NCI-H82 (cell line): ENCODE data around the gene NDUFA11.

Experiments
- DNase-seq: peaks from one replicate; lab custom pipeline; 2025; lab: John Stamatoyannopoulos, UW

NDUFA11 gene

DNA sequence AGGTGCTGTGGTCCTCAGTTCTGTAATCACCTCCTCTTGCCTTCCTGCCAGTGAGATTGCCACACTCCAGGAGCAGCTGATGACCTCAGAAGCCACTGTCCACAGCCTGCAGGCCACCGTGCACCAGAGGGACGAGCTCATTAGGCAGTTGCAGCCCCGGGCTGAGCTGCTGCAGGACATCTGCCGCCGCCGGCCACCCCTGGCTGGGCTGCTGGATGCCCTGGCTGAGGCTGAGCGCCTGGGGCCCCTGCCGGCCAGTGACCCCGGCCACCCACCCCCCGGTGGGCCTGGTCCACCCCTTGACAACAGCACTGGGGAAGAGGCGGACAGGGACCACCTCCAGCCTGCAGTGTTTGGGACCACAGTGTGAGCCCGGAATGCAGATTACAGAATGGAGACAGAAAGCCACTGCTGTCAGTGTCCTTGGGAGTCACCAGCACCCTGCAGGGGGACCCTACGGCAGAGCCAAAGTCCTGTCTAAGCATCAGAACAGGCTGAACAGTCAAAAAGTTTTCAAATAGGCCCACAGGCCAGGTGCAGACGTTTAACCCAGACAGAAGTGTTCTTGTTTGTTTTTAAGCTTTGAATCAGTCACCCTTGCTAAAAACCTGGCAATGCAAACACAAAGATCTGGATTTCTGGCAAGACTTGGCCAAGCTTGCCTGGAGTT, 5.3 kb upstream of the NDUFA11 start:
- DNase-seq: no peak

DNA sequence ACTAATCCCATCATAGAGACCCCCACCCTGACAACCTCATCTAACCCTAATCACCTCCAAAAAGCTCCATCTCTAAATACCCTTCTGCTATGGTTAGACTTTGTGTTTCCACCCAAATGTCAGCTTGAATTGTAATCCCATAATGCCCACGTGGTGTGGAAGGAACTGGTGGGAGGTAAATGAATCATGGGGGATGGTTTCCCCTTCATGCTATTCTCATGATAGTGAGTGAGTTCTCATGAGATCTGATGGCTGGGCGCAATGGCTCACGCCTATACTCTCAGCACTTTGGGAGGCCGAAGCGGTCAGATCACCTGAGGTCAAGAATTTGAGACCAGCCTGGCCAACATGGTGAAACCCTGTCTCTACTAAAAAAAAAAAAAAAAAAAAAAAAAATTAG, 3.7 kb upstream of the NDUFA11 start:
- peak; percentile 70 for DNase-seq

DNA sequence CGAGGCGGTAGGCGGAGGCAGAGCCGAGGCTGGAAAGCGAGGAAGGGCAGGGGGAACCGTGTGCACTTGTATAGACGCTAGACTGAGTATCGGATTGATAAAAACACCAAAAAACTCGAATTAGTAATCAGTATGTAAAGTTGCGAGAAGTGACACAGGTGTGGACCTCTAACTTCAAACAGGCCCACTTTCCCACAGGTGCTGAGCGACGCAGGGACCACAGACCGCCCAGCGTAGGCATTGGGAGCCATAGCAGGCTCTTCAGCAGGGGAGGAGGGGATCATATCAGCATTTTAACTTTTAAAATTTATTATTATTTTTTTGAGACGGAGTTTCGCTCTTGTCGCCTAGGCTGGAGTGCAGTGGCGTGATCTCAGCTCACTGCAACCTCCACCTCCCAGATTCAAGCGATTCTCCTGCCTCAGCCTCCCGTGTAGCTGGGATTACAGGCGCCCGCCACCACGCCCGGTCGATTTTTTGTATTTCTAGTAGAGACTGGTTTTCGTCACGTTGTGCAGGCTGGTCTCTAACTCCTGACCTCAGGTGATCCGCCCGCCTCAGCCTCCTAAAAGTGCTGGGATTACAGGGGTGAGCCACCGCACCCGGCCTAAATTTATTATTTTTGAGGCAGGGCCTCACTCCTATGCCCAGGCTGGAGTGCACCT, 1.7 kb upstream of the NDUFA11 start:
- no peak for DNase-seq

DNA sequence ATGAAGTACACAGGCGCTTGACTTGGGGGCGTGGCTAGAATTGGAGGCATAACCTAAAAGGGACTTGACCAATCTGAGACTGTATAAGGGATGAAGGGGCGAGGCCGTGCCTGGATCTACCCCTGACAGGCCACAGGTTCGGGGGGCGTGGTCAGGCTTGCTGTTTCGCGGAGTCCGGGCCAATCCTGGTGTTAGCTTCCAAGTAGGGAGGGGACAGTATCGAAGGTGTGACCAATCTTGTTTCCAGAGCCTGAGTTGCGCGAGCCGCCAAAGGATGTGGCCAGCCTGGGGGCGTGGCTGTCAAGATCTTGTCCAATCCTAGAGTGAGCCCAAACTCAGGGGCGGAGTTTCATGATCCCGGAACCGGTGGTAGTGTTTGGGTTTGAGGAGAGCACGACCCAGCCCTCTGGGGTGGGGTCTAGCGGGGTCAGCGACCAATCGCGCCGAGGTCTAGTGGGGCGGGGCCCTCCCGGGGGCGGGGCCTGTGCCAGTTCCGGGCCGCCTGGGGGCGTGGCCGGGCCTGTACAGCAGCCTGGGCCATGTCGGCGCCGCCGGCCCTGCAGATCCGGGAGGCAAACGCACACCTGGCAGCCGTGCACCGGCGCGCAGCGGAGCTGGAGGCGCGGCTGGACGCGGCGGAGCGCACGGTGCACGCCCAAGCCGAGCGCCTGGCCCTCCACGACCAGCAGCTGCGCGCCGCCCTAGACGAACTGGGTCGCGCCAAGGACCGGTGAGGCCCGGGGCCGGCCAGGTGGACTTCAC, 943 bp upstream of the NDUFA11 start, which contains the start of gene VMAC:
VMAC (plus strand) TSS at position 521 of the 762 bp plus-strand sequence; CDS start at position 540, 19 bp downstream.
- peak; percentile 100 for DNase-seq

DNA sequence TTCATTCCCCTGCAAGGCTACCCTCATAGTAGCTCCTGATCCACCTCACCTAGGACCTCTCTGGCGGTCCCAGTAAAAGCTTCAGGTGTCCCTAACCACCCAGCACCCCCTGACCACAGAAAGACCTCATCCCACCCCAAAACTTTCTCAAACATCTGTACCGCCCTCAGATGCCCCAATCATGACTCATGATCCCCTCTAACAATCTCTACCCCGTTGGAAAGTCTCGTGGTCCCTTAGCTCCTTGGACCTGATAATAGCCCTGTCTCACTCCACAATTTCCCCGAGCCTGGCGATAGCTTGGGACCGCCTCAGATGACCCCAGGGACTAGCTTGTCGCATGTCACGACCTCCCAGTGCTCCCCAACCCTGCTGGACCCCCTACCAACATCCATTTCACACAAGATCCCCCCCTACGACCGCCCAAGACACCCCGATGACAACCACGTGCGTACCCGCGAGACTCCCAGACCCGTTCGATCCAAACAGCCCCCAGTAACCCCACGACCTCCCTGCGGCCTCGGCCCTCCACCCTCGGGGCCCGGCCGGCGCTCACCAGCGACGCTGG, 450 bp downstream of the NDUFA11 start:
- peak; percentile 42 for DNase-seq

DNA sequence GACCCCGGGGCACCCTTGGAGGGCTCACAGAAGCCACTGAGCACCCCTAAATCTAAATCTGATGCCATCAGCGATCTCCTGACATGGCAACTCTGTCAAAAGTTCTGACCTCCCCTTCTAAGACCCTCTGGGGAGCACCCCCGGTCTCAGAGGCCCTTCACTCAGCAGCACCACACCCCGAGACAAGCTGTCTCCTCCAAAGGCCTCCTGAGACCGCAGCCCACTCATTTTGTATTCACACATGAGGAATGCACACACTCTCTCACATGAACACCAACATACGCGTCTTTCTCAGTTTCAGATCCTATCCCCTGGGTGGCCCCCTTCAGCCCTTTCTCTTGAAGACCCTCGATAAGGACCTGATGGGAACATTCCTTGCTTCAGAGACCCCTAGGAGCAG, 2.6 kb downstream of the NDUFA11 start:
- no peak for DNase-seq

DNA sequence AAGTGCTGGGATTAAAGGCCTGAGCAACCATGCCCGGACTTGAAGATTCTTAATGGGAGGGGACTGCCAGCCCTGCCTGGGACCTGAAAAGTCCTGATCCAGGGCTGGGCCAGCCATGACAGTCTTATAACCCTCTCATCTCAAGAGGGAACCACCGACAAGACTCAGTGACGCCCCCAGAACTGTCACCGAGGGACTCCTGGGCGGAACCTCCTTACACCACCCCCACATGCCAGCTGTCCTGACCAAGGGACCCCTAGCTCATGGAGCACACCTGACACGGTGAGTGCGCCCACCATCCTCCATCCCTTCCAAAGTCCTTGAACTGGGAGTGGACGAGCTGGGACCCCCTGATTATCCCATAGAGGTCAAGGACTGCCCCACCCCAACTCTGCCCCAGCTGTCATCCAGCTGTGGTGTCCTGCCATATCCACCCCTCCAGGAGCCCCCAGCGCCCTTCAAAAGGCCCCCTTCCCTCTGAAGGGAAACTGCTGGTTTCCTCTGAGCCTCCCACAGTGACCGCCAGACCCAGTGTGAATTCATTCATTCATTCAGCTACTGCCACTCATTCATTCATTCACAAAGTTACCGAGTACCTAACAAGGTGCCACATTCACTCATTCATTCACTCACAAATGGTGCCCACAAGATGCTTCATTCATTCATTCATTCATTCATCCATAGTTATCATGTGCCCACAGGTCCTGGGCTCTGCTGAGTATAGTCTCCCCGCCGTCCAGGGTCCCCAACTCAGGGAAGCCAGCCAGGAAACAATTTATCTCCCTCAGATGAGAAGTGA, 3.7 kb downstream of the NDUFA11 start:
- DNase-seq: no peak

DNA sequence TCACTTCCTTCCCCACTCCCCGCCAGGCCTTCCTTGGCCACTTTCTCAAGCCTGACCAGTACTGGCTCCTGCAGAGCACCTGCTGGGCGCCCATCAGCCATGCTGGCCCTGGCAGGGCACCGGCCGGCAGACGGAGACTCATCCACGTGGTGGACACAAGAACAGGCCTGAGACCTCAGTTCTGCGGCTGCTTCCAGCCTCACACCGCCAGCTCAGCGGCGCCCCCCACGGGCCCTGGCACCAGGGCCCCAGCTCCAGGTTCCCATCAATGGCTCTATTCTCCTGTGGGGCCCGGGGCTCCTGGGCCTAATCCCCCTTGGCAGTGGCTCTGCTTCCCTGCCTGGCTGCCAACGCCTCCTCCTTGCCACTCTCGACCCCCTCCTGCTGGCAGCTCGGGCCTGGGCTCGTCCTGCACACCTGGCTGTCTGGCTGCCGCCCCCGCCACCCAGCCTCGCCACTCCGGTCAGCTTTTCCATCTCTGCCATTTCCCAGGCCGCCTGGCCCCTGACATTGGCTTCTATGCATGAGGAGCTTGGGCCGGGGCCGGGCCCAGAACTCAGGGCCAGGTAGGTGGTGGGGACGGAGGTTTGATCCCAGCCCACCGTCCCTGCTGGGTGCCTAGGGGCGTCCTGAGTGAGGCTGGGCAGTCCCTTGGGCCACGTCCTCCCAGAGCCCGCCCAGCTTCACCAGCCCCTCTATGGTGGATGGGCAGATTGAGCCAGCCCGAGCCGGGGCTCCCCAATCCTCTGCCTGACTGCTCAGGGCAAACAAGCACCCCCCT, 6.2 kb downstream of the NDUFA11 start:
- no peak for DNase-seq

DNA sequence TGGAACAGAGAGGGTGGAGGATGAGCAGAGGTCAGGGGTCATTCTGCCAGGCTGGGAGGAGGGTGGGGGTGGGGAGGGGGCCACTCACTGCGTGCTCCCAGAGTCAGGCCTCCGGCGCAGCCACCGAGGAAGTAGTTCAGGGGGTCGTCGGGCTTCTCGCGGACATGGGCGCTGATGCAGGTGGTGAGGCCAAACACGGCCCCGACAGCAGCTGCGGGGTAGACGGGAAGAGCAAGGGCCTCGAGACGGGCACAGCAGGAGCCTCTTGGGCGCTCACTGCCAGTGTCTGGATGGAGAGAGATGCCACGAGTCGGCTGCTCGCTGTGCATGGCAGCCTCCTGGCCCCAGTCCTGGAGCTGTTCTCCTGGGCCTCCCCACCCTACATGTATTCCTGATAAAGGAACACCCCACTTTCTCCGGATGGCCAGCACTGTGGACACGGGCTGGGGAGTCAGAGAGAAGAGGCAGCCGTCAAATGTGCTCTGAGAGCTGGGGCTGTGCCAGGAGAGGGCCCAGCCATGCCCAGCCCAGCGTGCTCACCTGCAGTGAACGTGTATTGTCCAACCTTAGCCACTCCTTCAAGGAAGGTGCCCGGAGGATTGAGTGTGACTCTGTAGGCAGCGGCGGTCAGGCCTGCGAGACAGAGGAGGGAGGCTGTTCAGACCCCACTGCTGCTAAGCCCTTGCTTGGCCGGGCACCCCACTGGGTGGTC, 7.1 kb downstream of the NDUFA11 start:
- no peak for DNase-seq

DNA sequence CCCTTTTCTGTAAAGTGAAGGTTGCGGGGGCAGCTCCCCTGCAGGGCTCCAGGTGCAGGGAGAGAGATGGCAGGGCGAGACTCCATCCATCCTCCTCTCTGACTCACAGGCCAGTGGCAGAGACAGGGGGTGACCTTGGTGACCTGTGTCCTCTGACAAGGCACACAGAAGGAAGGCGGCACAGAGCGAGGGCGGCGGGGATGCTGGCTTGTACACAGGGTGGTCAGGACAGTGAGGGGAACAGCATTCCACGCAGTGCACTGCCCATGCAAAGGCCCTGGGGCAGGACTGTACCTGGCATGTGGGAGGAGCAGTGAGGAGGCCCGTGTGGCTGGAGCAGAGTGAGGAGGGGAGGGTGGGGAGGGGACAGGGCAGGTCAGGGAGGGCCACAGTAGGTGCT, 7.7 kb downstream of the NDUFA11 start:
- DNase-seq: no peak

DNA sequence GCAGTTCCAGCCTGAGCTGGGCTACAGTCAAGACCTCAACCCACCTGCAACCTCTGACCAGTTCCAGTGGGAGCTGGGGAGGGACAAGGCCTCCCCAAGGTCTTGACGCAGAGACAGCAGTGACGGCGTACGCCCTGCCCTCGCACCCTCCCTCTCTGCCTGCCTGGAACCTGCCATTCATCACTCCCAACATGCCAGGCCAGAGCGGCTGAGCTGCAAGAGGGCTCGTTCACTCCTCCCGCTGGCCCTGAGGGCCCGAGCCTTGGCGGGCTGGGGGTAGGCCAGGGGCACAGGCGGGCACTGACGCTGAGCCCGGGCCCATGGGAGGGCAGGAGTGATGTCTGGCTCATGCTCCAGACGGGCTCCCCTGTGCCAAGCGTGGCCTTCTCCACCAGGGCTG, 8.2 kb downstream of the NDUFA11 start:
- DNase-seq: no peak

DNA sequence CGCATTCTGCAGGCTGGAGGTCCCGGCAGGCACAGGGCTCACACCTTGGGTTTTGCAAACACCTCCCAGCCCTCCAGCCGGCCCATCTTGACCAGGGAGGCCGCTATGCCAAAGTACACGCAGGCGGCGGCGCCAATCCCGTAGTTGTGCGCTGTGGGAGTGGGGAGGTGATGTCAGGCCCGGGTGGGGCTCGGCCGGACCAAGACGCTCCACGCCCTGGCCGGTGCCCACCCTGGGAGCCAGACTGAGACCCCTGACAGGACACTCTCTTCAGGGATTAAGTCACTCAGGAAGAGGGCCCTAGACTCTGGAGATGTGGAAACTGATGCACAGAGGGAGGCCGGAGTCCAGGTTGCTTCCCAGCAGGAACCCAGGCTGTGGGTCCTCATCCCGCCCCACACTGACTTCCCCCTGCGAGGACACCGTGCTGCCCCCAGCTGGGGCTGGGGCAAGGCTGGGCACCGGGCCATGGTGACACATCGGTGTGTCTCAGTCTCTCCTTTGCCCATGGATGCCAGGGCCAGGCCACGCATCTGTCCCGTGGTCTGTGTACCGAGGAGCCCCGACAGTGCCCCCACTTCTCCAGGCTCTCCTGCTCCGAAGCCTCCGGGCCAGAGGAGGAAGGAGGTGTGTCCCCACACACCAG, 8.8 kb downstream of the NDUFA11 start:
- DNase-seq: no peak

DNA sequence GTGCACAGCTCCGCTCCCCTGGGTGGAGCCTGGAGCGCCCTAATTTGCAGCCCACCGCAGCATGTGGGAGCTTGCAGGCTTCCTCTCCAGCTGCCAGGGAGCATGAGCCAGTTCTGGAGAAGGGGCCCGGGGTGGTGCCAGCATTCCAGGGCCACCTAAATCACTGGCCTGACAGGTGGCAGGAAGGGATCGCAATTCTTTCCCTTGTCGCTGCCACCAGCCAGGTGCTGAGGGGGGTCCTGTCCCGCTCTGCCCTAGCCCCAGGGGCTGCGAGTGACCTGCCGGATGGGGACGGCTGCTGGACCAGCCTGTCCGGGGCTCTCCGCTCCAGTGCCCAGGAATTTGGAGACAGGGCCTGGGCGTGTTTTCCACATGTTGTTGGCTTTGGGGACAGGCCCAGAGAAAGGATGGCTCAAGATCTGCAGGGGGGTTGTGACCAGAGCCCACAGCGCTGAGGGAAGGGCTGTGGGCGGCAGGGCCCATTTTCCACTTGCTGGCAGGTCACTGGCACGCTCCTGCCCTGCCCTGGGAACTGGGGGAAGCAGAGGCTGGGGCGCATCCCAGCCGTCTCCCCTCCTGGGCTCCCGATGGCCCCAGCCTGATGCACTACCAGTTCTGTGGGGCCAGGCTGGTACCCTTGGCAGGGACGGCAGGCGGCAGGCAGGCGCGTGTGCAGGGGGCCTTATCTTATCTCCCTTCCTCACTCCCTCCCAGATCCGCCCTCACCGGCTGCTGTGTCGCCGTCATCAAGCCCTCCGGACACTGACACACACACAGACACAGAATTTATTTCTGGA, 9.5 kb downstream of the NDUFA11 start:
- no peak for DNase-seq

DNA sequence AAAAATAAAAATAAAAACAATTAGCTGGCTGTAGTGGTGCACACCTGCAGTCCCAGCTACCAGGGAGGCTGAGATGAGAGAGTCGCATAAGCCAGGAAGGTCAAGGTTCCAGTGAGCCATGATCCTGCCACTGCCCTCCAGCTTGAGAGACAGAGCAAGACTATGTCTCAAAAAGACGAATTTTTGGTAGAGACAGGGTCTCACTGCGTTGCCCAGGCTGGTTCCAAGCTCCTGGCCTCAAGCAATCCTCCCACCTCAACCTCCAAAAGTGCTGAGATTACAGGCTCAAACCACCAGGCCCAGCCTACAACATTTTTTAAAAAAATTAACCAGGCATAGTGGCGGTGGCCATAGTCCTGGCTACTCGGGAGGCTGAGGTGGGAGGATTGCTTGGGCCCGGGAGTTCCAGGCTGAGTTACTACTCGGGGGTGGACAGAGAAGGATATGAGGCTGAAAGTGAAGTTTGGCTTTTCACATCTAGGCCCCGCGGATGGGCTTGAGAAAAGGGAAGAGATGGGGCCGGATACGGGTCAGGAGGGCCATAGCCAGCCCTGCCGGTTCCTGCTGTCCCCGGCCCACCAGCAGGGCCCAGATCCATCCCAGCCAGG, 10.2 kb downstream of the NDUFA11 start:
- no peak for DNase-seq

DNA sequence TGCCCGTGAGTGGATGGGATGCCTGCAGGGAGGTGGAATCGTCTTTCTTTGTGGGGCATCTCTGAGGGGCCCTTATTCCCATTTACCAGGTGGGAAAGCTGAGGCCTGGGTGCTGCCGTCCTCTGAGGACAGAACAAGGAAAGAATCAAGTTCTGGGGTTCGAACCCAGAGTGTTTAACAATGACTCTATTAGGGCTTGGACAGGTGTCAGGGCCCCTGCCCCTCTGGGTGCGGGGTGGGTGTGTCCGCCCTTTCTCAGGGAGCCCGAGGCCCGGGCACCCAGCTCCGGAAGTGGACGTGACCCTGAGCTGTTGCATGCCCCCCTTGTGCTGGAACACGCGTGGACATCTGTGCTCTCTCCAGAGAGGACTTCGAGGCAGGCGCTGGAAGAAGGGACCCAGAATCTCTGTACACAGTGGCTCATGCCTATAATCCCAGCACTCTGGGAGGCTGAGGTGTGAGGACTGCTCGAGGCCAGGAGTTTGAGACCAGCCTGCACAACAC, 10.8 kb downstream of the NDUFA11 start:
- DNase-seq: no peak

DNA sequence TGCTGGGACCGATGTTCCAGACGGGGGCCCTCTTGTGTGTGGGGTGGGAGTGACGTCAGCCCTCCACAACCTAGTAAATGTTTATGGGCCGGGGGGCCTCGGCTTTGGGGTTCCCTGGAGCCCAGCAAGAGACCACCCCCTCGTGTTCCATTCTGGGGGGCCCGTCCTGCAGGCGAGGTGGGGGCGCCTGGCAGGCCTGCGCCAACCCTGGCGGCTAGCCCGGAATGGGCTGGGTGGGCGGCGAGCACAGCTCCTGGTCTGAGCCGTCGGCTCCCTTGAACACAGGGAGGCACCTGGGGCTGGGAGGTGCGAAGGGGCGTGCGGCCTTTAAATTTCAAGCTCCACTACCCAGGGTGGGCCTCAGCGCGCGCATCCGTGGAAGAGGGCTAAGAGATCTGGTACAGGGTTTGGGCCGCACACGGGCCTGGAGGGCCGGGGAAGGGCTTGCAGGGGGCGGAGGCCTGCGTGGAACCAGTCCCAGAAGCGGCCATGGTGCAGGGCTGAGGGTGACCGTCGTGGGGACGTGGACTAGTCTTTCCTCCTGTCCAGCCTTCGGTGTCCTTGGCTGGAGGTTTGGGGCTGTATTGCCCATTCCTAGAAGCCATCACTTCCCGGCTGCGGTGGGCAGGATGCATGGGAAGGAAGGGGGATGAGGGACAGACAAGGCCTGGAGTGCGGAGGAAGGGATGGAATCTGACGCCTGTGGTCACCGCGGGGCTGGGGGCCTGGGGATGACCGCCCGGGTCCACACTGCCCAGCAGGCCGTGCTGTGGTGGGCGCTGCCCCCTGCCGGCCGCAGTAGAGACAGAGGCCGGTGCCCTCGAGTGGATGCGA, 11.4 kb downstream of the NDUFA11 start:
- peak; percentile 48 for DNase-seq

DNA sequence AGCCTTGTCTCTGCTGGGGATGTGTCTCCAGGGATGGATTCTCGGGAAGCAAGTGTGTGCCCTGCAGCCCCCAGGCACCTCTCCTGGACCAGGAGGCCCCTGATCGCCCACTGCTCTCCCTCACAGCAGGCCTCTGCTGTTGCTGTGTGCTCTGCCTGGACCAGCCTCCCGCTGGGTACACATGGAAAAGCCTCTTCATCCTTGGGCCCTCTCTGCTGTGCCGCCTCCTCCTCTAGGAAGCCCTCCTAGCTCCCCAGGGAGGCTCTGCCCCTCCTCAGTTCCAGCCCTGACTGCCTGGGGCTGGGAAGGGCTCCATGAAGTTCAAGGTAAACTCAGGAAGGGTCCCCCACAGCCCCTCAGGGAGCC, 12.0 kb downstream of the NDUFA11 start:
- peak; percentile 23 for DNase-seq

DNA sequence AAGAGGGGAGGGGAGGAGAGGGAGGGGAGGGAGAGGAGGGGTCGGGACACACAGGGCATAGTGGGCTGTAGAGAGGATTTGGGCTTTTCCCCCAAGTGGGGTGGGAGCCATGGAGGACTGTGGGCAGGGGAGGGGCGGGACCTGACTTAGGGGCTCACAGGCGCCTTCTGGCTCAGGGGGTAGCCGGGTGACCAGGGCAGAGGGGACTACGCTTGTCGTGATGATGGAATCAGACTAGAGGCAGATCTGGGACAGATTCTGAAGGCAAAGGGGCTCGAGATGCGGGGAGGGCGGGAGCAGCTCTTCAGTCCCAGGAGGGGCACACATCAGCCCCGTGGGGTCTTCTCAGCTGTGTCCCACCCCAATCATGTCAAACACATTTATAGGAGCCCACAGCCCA, 13.5 kb downstream of the NDUFA11 start:
- DNase-seq: no peak
